Fibroblast of pulmonary artery (primary cell): Measurements from ENCODE around the gene ZFP64.
"Not testable (repeated sequence)": the region's sequence is repeated elsewhere in the genome, so short reads cannot be mapped to it uniquely, and the experiment has no call there.

Source experiments
- DNase-seq: peaks from one replicate; pipeline ENCODE4 v3.0.0-alpha.2; 2010; ENCODE audit warnings: low read depth
- H3K4me3 ChIP-seq: replicated peaks from 2 replicates; pipeline ENCODE4 v1.5.1; 2011; ENCODE audit warnings: low read depth, mild to moderate bottlenecking, control low read depth, low read length, moderate library complexity
- TF ChIP-seq, protein P1 (sequence below): IDR thresholded peaks from 2 replicates; pipeline ENCODE4 v1.5.1; 2011; ENCODE audit warnings: mild to moderate bottlenecking, control low read depth, low read length, inconsistent platforms; ENCODE audit errors: missing control alignments

The ZFP64 gene

DNA sequence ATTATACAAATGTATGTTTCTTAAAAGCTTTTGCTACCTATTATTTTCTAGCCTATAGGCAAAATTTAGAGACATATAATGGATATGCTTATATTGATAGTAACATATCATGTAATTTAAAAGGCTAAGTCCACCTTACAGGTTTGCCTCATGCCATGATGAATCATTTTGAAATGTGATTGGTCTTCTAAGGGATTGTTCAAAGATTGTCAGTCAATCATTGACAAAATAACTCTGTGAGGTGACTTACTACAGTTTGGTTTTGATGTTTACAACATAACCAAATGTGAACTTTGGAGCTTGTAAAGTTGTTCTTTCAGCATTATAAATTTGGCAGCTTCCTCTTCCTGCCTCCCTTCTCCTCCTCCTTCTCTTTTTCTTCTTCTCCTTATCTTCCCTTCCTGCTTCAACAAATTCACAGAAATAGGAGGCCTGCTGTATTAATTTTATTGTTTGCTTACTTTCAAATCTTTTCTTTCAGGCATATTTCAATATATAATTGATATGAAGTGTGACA, 39.7 kb upstream of the ZFP64 start:
- DNase-seq, result no peak
- no peak overlapping the region for H3K4me3 ChIP-seq
- TF ChIP-seq, protein P1, sequence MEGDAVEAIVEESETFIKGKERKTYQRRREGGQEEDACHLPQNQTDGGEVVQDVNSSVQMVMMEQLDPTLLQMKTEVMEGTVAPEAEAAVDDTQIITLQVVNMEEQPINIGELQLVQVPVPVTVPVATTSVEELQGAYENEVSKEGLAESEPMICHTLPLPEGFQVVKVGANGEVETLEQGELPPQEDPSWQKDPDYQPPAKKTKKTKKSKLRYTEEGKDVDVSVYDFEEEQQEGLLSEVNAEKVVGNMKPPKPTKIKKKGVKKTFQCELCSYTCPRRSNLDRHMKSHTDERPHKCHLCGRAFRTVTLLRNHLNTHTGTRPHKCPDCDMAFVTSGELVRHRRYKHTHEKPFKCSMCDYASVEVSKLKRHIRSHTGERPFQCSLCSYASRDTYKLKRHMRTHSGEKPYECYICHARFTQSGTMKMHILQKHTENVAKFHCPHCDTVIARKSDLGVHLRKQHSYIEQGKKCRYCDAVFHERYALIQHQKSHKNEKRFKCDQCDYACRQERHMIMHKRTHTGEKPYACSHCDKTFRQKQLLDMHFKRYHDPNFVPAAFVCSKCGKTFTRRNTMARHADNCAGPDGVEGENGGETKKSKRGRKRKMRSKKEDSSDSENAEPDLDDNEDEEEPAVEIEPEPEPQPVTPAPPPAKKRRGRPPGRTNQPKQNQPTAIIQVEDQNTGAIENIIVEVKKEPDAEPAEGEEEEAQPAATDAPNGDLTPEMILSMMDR, result no peak

DNA sequence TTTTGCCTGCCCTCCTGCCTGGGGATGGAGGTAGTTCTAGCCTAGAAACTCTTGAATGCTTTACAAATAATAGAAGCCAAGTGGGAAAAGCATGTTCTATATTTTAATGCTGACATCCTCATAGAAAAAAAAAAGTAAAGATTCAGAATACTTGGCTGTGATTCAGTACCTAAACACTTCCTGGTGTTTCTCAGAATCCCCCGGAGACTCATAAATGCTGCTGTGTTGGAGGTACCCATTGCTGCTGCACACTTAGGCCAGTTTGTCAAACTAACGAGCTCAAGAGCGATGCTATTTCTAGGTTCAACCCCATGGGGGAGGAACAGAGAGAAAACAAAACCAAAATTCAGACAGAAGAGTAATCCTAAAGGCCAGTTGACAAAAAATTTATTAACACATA, 38.8 kb upstream of the ZFP64 start:
- TF ChIP-seq, protein P1, result no peak
- DNase-seq, result peak; percentile 38
- H3K4me3 ChIP-seq, result no peak overlapping the region

GRCh38 chr20:52229346-52229745, 37.8 kb upstream of the ZFP64 start:
- not testable (repeated sequence) for DNase-seq, H3K4me3 ChIP-seq

GRCh38 chr20:52226370-52226769, 34.8 kb upstream of the ZFP64 start:
- H3K4me3 ChIP-seq, result no peak overlapping the region
- TF ChIP-seq, protein P1, result no peak
- DNase-seq, result no peak

DNA sequence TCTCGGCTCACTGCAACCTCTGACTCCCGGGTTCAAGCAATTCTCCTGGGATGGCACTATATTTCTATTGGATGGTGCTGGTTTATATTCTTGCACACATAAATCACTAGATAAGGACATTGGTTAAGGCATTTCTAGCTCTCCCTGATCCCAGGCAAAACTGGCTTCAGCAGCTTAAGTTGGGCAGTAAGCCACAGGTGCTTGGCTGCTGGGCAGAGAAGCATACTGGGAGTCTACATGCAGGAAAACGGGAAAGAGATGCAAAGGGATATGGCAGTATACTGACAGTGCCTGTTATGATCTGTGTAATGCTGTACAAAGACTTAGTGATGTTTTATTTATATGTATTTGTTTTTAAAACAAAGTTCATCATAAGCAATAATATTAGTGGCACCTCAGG, 33.3 kb upstream of the ZFP64 start:
- TF ChIP-seq, protein P1, result no peak
- no peak overlapping the region for H3K4me3 ChIP-seq
- no peak for DNase-seq

GRCh38 chr20:52221362-52221761, 29.8 kb upstream of the ZFP64 start:
- not testable (repeated sequence) for H3K4me3 ChIP-seq, DNase-seq

GRCh38 chr20:52220891-52221290, 29.3 kb upstream of the ZFP64 start:
- DNase-seq, H3K4me3 ChIP-seq: not testable (repeated sequence)

DNA sequence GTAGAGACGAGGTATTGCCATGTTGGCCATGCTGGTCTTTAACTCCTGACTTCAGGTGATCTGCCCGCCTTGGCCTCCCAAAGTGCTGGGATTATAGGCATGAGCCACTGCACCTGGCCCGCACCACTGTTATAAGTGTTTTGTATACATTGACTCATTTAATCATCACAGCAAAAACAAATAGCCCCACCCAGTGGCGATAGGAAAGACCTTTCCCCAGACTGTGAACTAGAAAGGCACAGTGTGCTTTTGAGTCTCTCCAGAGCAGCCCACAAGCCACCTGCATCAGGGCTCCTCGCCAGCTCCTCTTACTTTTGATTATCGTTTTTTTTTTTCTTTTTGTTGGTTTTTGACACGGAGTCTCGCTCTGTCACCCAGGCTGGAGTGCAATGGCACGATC, 27.9 kb upstream of the ZFP64 start:
- TF ChIP-seq, protein P1, result no peak
- no peak overlapping the region for H3K4me3 ChIP-seq
- DNase-seq, result peak; percentile 3
